GM12892 (cell line): ENCODE measurements around the gene CSTB.

Experiments
- POLR2A ChIP-seq: IDR thresholded peaks from 2 replicates; pipeline ENCODE4 v1.6.1; 2011; ENCODE audit warnings: low read depth, low read length, control low read depth
- TAF1 ChIP-seq: IDR thresholded peaks from 2 replicates; pipeline ENCODE4 v1.6.1; 2011; ENCODE audit warnings: low read depth, mild to moderate bottlenecking, control low read depth, low read length, borderline replicate concordance

- TF ChIP-seq POLR2A (no peak), TAF1 (no peak)
Observed at GRCh38 chr21:43769325-43769958, 6.7 kb downstream of the CSTB start.
